ENCODE measurements around the gene KCNT1.

The KCNT1 gene

GRCh38 chr9:135798263-135798585 lies 96.2 kb downstream of the KCNT1 start:
- DNase-seq (ENCODE audit: low spot score): no peak

DNA sequence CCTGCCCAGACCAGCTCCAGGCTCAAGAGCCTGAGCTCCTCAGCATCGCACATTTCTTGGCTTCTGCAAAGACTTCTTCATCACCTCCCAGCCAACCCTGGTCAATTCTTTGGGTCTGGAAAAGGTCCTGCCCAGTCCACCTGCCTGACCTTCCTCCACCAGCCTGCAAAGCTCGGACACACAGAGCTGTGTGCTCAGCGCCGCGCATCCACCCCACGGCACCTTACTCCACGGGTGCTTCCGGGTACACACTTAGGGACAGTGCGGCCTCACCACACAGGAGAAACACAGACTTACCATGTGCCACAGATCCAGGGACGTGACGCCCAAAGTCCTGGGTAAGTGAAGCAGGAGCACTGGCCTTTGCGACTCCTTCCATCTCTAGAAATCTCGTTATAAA lies 97.3 kb downstream of the KCNT1 start:
- DNase-seq (ENCODE audit: low spot score): no peak

DNA sequence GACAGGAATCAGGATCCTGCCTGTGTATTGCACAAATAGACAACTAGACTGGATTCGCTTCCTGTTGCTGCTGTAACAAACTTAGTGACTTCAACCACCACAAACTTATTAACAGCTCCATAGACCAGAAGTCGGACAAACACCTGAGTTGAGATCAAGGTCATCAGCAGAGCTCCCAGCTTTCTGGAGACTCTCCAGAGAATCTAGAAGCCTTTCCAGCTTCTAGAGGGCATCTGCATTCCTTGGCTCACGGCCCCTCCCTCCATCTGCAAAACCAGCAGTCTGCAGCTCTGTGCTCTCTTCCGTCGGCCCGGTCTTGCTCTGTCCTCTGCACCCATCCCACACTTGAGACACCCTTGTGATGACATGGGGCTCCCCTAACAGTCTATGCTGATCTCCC lies 99.1 kb downstream of the KCNT1 start:
- DNase-seq (ENCODE audit: low spot score): no peak

- no peak for DNase-seq (ENCODE audit: low spot score)
These were observed 101.0 kb downstream of the KCNT1 start for GRCh38 chr9:135802876-135803419.

DNA sequence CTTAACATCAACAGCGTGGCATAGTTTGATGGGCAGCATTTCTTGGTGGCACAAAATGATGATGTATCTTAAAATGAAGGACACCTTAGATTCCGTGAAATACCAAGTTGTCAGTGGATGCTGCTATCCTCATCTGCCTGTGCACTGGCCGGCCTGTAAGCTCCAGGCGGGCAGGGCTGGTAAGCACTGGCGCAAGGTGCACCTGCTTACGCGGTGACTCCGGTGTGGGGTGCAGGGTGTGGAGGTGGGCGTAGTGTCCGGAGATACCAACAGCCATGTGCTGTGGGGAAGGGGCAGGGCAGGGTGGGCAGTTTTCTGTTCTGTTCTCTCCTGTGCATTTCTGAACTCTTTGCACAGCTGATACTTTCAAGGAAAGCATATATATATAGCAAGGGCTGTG lies 101.5 kb downstream of the KCNT1 start:
- no peak for DNase-seq (ENCODE audit: low spot score)

GRCh38 chr9:135804581-135805421 lies 102.8 kb downstream of the KCNT1 start:
- DNase-seq (ENCODE audit: low spot score): peak; percentile 66

- DNase-seq (ENCODE audit: low spot score): no peak
These were observed 103.5 kb downstream of the KCNT1 start for GRCh38 chr9:135805422-135806022.

- DNase-seq (ENCODE audit: low spot score): no peak
These were observed 107.2 kb downstream of the KCNT1 start for GRCh38 chr9:135809166-135809565.

- DNase-seq (ENCODE audit: low spot score): no peak
These were observed 109.0 kb downstream of the KCNT1 start for GRCh38 chr9:135810806-135811575.

GRCh38 chr9:135811801-135812200 lies 109.8 kb downstream of the KCNT1 start:
- no peak for DNase-seq (ENCODE audit: low spot score)

DNA sequence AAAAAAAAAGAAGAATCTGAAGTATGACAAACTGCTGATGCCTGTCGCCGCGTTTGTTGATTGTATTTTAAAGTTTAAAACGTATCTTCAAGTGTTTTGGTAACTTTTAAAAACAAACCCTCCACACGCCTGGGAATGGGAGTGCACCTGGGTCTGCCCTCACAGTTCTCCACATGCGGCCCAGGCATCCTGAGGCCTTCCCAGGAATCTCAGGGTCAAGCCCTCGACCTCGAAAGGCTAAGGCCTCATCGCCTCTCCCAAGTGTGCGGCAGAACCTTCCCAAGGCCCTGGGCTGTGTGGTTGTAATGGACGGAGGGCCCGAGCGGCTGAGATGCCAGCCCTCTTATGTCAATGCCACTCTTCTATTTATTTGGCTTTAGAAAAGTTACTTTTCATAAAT lies 111.0 kb downstream of the KCNT1 start:
- no peak for DNase-seq (ENCODE audit: low spot score)

GRCh38 chr9:135813671-135814290 lies 111.8 kb downstream of the KCNT1 start:
- DNase-seq (ENCODE audit: low spot score): no peak

- DNase-seq (ENCODE audit: low spot score): no peak
These were observed 112.6 kb downstream of the KCNT1 start for GRCh38 chr9:135814421-135815095.

GRCh38 chr9:135815413-135815812 lies 113.4 kb downstream of the KCNT1 start:
- no peak for DNase-seq (ENCODE audit: low spot score)

GRCh38 chr9:135815830-135816650 lies 114.1 kb downstream of the KCNT1 start:
- DNase-seq (ENCODE audit: low spot score): no peak

- no peak for DNase-seq (ENCODE audit: low spot score)
These were observed 114.6 kb downstream of the KCNT1 start for GRCh38 chr9:135816651-135816970.

- no peak for DNase-seq (ENCODE audit: low spot score)
These were observed 116.1 kb downstream of the KCNT1 start for GRCh38 chr9:135817951-135818717.

DNA sequence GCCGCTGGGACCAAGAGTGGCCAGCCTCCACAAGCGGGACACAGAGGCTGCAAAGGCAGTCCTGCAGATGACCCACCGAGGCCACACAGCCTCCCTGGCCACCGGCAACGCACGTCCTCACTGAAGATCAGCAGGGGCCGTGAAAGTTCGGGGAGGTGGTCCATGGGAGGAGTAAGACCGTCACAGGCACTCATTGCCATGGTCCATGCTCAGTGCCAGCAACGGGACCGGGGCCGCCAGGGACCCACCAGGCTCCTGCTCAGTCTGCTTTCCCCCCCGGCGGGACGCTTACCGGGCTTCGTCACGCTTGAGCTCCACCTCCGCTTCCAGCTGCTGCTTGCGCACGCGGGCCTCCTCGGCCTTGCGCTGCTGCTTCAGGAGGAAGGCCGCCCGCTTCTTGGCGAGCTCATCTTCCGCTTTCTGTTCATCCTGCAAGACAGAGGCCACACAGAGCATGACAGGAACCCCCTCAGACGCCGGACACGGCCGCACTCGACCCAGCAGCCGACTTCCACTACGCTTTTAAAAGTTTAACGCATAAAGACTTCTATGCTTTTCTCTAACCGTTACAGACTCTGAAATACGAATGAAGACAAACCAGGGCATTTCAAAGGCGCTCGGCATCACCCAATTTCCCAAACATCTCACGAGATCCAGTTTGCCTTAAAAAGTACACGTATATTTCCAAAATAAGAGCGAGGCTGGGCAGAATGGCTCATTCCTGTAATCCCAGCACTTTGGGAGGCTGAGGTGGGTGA lies 116.9 kb downstream of the KCNT1 start:
- no peak for DNase-seq (ENCODE audit: low spot score)

DNA sequence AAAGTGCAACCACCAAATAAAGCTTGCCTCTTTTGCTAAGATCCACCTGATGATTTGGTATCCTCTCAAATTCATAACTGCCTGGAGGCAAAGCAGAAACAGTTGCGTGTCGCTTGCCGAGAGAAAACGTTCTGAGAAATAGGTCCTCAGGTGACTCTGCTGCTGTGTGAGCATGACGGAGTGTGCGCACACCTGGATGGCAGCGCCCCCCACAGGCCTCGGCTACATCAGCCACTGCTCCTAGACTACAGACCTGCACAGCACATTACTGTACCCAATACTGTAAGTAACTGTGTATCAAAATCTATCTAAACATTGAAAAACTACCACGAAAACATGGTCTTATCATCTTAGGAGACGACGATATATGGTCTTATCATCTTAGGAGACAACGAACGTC lies 117.9 kb downstream of the KCNT1 start:
- no peak for DNase-seq (ENCODE audit: low spot score)

DNA sequence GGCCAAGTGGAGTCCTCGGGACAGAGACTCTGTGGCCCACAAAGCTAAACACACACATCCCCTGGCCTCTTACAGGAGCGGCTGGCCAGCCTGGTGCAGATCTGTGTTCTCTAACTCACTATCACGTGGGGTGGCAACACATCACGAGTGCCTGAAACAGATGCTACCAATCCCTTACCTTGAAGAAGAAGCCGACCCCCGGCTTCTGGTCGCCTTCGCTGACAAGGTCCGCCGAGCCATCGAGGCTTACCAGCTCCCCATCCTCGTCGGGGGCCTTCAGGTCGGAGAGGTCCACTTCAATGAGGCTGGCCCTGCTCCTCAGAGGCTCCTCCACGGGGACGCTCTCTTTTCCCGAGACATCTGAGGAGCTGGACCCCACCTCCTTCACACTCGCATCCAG lies 118.7 kb downstream of the KCNT1 start:
- DNase-seq (ENCODE audit: low spot score): no peak

All from iPS-NIHi11 (cell line).